Breast epithelium (tissue), 4 donors: Measurements from ENCODE around the gene PRIM2. TPM values are rescaled to one million over a fixed set of nuclear protein-coding genes. Genes with fewer than 3 reads are reported as not detected.
"Not testable (repeated sequence)": the region's sequence is repeated elsewhere in the genome, so short reads cannot be mapped to it uniquely, and the experiment has no call there.

Source experiments
- DNase-seq, 2 donors: peaks; one replicate each; pipeline ENCODE4 v3.0.0-alpha.2; 2019; ENCODE audit warnings: low spot score in 2 of 2
- H3K27ac ChIP-seq, 2 donors: fragments of 200-600 bp; sonication (generic) in 1 of 2; one replicate each; pipeline ENCODE4 v1.5.1; 2016 to 2019; ENCODE audit warnings: mild to moderate bottlenecking in 1 of 2
- H3K27me3 ChIP-seq, 2 donors: fragments of 200-600 bp; sonication (generic) in 1 of 2; one replicate each; pipeline versions ENCODE4 v1.5.1 to v1.6.0; 2017 to 2019; ENCODE audit warnings: control low read depth in 1 of 2, mild to moderate bottlenecking in 1 of 2
- H3K36me3 ChIP-seq: fragments of 200-600 bp; one replicate; pipeline ENCODE4 v1.5.1; 2019
- H3K4me1 ChIP-seq, 2 donors: fragments of 200-600 bp; sonication (generic); one replicate each; pipeline ENCODE4 v1.5.1; 2016 to 2019; ENCODE audit warnings: control low read depth in 1 of 2
- H3K4me3 ChIP-seq, 3 donors: fragments of 200-600 bp; sonication (generic); 1 replicate in 2 of 3; 2 replicates in 1 of 3; pipeline ENCODE4 v1.5.1; 2016 to 2019; ENCODE audit warnings: mild to moderate bottlenecking in 3 of 3, moderate library complexity in 2 of 3
- H3K9me3 ChIP-seq, 2 donors: fragments of 200-600 bp; sonication (generic) in 1 of 2; one replicate each; pipeline ENCODE4 v1.5.1; 2016 to 2019; ENCODE audit warnings: control low read depth in 1 of 2
- POLR2A ChIP-seq: fragments of 450-650 bp; IDR thresholded peaks from one replicate; pipeline ENCODE4 v1.6.1; 2016; ENCODE audit warnings: antibody characterized with exemption, mild to moderate bottlenecking, moderate library complexity
- POLR2AphosphoS5 ChIP-seq, 3 donors: sonication (generic); formaldehyde crosslinking; IDR thresholded peaks; one replicate each; pipeline ENCODE4 v1.6.1; 2017; ENCODE audit warnings: antibody characterized with exemption in 3 of 3
- intact Hi-C: fragments of 100-400 bp; cut with DNase I; formaldehyde crosslinking; loops from one replicate; pipeline ENCODE4 v1.15.1; 2023; ENCODE audit warnings: low total_unique reads
- total RNA-seq, 3 donors: library from RNA; depleted of rRNA; stranded (reverse); fragments of >200 nt; gene quantifications; one replicate each; pipeline ENCODE4 v1.1.0, GENCODE V29; 2016
- TF ChIP-seq, protein P1 (sequence below), 3 donors: fragments of 450-650 bp; IDR thresholded peaks; one replicate each; pipeline ENCODE4 v1.5.1; 2016 to 2017; ENCODE audit warnings: antibody characterized with exemption in 3 of 3, mild to moderate bottlenecking in 3 of 3, moderate library complexity in 3 of 3

Gene PRIM2
- total RNA-seq, 3 donors from 2014 or later: 9.3 to 20.1 (median 13.8) TPM

DNA sequence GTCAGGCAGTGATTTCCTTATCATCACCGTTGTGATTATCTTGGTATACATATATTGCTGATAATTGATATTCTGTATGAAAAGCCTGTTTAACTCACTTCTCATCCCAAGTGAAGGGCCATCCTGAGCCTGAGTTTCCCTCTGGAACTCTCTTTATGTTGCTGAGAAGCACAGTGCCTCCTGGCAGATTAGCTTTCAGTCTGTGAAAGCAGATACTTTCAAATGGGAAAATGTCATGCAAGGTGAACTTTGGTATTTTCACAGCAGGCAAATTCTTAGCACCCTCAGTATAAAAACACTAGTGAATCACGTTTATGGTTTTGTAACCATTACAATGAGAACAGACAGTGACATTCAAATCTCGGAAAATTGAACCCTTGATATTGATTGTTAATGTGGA, 151.6 kb downstream of the PRIM2 start:
- Histone ChIP-seq H3K9me3 (no peaks in the 10 kb centered on the region), H3K4me1 (no peaks in the 10 kb centered on the region), H3K4me3 (no peak overlapping the region), H3K27me3 (no peaks in the 10 kb centered on the region), H3K27ac (no peak overlapping the region), H3K36me3 (no peaks in the 10 kb centered on the region)
- intact Hi-C loops: no loop called here
- no peak for DNase-seq
- TF ChIP-seq POLR2AphosphoS5 (IDR thresholded peaks at IDR 0.05) (no peak), POLR2A (no peak)
- TF ChIP-seq, protein P1, sequence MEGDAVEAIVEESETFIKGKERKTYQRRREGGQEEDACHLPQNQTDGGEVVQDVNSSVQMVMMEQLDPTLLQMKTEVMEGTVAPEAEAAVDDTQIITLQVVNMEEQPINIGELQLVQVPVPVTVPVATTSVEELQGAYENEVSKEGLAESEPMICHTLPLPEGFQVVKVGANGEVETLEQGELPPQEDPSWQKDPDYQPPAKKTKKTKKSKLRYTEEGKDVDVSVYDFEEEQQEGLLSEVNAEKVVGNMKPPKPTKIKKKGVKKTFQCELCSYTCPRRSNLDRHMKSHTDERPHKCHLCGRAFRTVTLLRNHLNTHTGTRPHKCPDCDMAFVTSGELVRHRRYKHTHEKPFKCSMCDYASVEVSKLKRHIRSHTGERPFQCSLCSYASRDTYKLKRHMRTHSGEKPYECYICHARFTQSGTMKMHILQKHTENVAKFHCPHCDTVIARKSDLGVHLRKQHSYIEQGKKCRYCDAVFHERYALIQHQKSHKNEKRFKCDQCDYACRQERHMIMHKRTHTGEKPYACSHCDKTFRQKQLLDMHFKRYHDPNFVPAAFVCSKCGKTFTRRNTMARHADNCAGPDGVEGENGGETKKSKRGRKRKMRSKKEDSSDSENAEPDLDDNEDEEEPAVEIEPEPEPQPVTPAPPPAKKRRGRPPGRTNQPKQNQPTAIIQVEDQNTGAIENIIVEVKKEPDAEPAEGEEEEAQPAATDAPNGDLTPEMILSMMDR (IDR thresholded peaks at IDR 0.05): no peak

DNA sequence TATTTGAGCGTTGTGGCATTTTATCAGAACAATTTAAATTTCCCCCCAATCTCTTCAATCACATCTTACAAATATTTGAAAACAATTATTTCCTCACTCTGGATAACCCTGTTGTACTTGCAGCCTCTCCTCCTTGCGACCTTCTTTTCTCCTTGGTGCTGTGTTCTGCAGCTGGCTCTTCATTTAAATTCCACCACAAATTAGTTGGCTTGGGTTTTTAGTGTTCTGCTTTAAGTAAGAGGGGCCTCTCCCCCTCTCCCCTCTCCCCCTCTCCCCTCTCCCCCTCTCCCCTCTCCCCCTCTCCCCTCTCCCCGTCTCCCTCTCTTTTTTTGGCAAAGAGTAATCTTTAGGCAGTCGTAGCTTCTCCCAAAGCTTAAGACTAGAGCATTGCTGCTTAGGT, 152.7 kb downstream of the PRIM2 start:
- DNase-seq, H3K9me3 ChIP-seq, intact Hi-C loops, H3K36me3 ChIP-seq, H3K4me3 ChIP-seq, H3K4me1 ChIP-seq, H3K27me3 ChIP-seq, H3K27ac ChIP-seq: not testable (repeated sequence)

DNA sequence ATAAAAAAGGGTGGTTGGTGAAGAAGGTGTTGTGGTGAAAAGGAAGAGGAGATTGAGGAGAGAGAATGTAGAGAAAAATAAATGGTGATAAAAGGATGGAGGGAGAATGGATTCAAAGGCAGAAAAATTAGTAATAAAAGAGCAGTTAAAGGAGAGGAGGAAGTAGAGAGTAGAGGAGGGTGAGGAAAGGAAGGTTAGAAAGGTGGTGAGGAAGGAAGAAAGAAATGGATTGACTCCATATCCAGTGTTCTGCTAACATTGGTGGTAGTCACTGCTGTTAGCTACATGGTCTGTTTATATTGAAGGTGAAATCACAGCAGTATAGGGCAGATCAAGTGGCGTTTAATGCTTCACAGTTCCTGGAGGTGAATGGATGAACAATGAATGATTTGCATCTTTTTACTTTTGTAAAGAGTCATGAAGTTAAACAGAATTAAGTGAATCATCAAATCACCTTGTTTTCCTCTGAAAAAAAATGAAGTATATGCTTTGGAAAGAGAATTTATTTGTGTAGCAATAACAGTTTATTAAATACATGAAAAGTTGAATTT, 154.0 kb downstream of the PRIM2 start:
- H3K27me3 ChIP-seq, H3K4me3 ChIP-seq, H3K9me3 ChIP-seq, H3K4me1 ChIP-seq, H3K27ac ChIP-seq, H3K36me3 ChIP-seq, DNase-seq, intact Hi-C loops: not testable (repeated sequence)

DNA sequence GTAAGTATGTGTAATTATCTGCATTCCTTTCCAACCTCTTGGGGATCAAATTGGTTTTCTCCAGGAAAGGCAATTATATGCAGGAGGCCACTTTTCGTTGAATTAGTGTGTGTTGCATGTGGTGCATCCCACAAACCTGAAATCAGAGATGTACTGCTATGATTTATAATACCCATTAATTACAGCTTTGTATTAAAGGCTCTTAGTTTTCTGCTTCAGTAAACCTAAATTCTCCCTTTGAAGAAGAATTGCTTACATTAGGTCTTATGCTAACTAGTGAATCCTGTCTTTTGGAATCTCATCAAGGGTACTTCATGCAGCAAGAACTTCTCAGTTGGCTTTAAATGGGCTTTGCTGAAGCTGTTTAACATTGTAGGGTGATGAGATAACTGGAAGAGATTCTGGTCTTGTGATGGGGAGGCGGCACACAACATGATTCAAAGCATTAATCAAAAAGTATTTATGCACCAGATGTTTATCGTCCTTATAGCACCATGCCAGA, 155.5 kb downstream of the PRIM2 start:
- H3K36me3 ChIP-seq, intact Hi-C loops, H3K4me1 ChIP-seq, H3K27ac ChIP-seq, H3K9me3 ChIP-seq, H3K27me3 ChIP-seq, DNase-seq, H3K4me3 ChIP-seq: not testable (repeated sequence)

DNA sequence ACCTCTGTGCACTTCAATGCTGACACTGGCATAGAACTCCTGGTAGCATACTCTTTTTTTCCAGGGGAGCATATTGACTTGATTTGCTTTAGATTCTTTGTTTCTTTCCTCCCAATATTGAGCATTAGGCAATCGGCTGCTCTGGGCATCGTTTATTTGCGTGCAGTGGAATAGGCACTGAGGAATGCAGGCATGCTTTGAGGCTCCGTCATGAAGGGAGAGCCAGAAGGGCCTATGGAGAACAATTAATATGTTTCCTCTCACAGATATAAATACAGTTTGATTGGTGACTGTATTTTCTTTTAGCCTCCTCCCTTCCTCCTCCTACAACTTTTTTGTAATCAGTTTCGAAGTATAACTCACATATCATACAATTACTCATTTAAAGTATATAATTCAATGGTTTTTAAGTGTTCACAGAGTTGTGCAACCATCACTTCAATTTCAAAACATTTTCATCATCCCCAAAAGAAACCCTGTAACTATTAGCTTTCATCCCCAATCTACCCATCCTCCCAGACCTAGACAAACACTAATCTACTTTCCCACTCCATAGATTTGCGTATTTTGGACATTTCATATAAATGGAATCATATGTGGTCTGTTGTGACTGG, 157.5 kb downstream of the PRIM2 start:
- H3K9me3 ChIP-seq, H3K4me3 ChIP-seq, DNase-seq, H3K36me3 ChIP-seq, H3K4me1 ChIP-seq, intact Hi-C loops, H3K27me3 ChIP-seq, H3K27ac ChIP-seq: not testable (repeated sequence)

DNA sequence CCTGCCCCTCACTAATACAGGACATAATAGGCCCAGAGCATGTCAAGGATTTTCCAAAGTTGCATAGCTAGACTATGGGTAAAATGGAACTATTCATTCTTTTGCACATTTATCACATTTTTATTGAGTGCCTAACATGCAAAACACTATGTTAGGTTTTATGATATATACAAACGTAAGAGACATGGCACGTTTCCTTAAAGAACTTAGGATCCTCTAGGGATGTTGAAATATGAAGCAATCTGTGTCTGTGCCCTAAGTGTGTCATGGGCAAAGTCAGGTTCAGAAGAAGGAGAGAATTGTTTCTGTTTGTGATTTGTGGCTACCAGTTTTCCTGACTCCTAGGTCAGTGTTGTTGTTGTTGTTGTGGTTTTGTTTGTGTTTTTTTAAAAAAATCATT, 158.2 kb downstream of the PRIM2 start:
- H3K27me3 ChIP-seq, intact Hi-C loops, H3K4me1 ChIP-seq, DNase-seq, H3K9me3 ChIP-seq, H3K36me3 ChIP-seq, H3K4me3 ChIP-seq, H3K27ac ChIP-seq: not testable (repeated sequence)

DNA sequence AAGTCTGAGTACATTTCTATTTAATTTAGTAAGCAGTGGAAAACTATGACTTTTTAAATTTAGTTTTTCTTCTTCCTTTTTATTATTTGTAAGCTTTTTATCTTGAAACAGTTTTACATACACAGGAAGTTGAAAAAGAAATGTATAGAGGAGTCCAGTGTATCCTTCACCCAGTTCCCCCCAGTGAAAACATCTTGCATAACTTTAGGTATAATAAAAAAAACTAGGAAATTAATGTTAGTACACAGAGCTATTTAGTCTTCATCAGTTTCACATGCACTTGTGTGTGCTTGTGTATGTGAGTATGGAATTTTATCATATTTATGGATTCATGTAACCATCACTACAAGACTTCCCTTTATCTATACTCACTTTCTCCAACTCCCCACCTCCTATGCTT, 162.8 kb downstream of the PRIM2 start:
- intact Hi-C loops, H3K27me3 ChIP-seq, H3K9me3 ChIP-seq, DNase-seq, H3K4me3 ChIP-seq, H3K36me3 ChIP-seq, H3K27ac ChIP-seq, H3K4me1 ChIP-seq: not testable (repeated sequence)

DNA sequence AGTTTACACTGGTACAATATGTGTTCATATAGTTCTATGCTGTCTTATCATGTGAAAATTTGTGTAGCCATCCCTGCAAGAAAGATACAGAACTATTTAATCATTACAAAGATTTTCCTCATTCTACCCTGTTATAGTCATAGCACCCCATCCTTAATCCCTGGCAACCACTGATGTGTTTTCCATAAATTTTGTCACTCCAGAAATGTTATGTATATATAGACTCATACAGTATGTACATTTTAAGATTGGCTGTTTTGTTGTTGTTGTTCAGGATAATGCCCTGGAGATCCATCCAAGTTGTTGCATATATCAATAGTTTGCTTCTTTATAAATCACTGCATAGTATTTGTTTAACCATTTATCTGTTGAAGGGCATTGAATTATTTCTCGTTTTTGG, 163.7 kb downstream of the PRIM2 start:
- H3K27me3 ChIP-seq, H3K4me3 ChIP-seq, DNase-seq, H3K4me1 ChIP-seq, intact Hi-C loops, H3K9me3 ChIP-seq, H3K27ac ChIP-seq, H3K36me3 ChIP-seq: not testable (repeated sequence)

DNA sequence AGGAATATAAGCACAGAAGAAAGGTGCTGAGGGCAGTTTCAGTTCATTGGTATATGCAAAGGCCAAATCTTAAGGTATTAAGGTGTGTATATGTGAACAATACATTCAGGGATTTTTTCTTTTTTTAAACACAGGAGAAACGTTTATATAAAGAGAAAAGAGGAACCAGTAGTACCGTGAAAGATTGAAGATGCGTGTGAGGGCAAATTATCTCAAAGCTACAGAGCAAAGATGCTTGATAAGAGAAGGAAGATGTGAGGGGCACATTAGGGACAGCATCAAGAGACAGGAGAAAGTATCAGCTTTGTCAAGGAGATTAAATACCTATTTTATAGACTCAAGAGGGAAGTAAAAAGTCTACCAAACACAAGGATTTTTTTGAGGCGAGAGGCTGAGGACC, 165.0 kb downstream of the PRIM2 start:
- H3K27me3 ChIP-seq, intact Hi-C loops, H3K4me1 ChIP-seq, H3K4me3 ChIP-seq, H3K9me3 ChIP-seq, H3K36me3 ChIP-seq, H3K27ac ChIP-seq, DNase-seq: not testable (repeated sequence)

DNA sequence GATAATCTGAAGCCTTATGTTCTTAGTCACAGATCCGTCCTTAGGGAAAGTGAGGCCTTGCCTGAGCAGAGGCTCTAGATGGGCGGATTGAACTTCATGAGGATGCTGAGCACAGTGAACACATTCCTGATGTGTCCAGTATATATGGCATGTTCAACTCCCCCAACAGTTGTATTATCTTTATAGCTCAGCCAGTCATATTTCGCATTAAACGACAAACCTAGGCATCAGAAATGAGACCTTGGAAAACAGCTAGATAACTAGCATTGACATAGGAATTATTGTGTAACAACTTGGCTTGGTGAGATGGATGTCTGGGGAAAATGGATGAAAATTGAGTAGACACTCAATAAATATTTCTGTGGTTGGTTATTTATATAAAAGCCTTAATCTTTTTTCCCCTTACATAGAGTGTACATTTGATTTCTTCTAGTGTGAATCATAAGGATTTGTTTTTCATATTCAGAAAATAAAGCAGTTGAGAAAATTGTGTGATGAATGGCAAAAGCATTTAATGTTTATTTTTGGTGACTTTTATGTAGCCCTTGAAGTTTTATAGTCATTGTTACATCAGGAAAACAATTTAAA, 169.2 kb downstream of the PRIM2 start:
- intact Hi-C loops, H3K27ac ChIP-seq, DNase-seq, H3K27me3 ChIP-seq, H3K4me1 ChIP-seq, H3K9me3 ChIP-seq, H3K4me3 ChIP-seq, H3K36me3 ChIP-seq: not testable (repeated sequence)

DNA sequence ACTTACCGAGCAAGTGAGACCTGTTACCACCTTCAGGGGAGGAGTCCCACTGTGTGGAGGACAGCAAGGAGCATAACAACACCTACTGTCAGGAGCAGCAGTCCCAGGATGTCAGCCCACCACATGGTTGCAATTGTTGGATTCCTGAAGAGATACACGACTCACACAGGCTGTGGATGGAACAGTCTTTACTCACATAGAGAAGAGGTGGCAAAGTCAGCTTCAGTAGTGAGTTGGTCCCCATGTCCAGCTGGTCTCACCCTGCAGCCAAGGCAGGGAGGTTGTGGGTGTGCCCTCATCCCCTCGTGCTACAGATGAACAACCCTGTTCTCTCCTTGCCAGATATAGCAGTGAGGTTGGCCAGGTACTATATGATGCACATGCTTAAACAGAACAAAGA, 171.1 kb downstream of the PRIM2 start:
- H3K9me3 ChIP-seq, intact Hi-C loops, H3K27me3 ChIP-seq, H3K4me3 ChIP-seq, H3K4me1 ChIP-seq, H3K27ac ChIP-seq, DNase-seq, H3K36me3 ChIP-seq: not testable (repeated sequence)

DNA sequence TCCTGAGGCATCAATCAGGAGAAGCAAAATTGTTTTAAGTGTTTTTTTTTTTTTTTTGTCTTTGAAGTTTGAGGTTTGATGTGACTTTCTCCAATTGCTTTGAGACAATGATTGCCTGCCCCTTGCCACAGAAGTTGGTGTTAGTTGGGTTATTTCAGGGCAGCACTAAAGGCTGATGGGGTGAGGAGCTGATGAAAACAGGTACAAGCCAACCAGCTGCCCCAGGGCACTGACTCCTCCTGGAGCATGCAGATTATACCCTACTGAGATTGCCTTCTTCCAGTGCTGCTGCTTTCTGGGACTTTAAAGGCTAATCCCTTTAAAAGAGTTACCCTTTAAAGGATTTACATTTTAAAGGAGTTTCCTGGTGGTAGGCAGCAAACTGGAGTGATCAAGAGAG, 172.5 kb downstream of the PRIM2 start:
- H3K36me3 ChIP-seq, H3K27me3 ChIP-seq, H3K27ac ChIP-seq, DNase-seq, intact Hi-C loops, H3K9me3 ChIP-seq, H3K4me1 ChIP-seq, H3K4me3 ChIP-seq: not testable (repeated sequence)
